H9 (cell line): Measurements from ENCODE around the gene ECI2. TPM values are rescaled to one million over a fixed set of nuclear protein-coding genes. Genes with fewer than 3 reads are reported as not detected.

Experiments
- DNase-seq: peaks from one replicate; pipeline ENCODE4 v3.0.0-alpha.2; 2017
- H2AFZ ChIP-seq: one replicate; pipeline ENCODE4 v1.6.1; 2013; ENCODE audit warnings: mild to moderate bottlenecking, low read length, control low read depth, moderate library complexity
- H2AK5ac ChIP-seq: 2 replicates; pipeline ENCODE4 v1.6.1; 2013; ENCODE audit warnings: low read length, control low read depth, mixed read lengths; ENCODE audit not compliant: insufficient read length
- H2BK120ac ChIP-seq: one replicate; pipeline ENCODE4 v1.6.1; 2013; ENCODE audit warnings: low read depth, mild to moderate bottlenecking, low read length, control low read depth, inconsistent platforms; ENCODE audit not compliant: poor library complexity, severe bottlenecking
- H2BK12ac ChIP-seq: 2 replicates; pipeline ENCODE4 v1.6.1; 2013; ENCODE audit warnings: low read length, control low read depth, mixed read lengths, low read depth; ENCODE audit not compliant: insufficient read length
- H2BK15ac ChIP-seq: 2 replicates; pipeline ENCODE4 v1.6.1; 2013; ENCODE audit warnings: low read depth, low read length, control low read depth
- H2BK20ac ChIP-seq: one replicate; pipeline ENCODE4 v1.6.1; 2013; ENCODE audit warnings: low read depth, mild to moderate bottlenecking, low read length, control low read depth, inconsistent platforms; ENCODE audit not compliant: poor library complexity, severe bottlenecking
- H2BK5ac ChIP-seq: 2 replicates; pipeline ENCODE4 v1.6.1; 2013; ENCODE audit warnings: low read length, control low read depth, mixed read lengths; ENCODE audit not compliant: insufficient read length
- H3K14ac ChIP-seq: 2 replicates; pipeline ENCODE4 v1.6.1; 2013; ENCODE audit warnings: low read length, control low read depth; ENCODE audit not compliant: insufficient read depth
- H3K18ac ChIP-seq: 2 replicates; pipeline ENCODE4 v1.6.1; 2013; ENCODE audit warnings: low read depth, mild to moderate bottlenecking, mixed read lengths, low read length, control low read depth; ENCODE audit not compliant: insufficient read length
- H3K23ac ChIP-seq: 2 replicates; pipeline ENCODE4 v1.6.1; 2013; ENCODE audit warnings: low read length, control low read depth, mixed read lengths, low read depth; ENCODE audit not compliant: insufficient read length
- H3K23me2 ChIP-seq: 2 replicates; pipeline ENCODE4 v1.6.1; 2013; ENCODE audit warnings: low read depth, mild to moderate bottlenecking, mixed read lengths, low read length, control low read depth; ENCODE audit not compliant: insufficient read length, poor library complexity, severe bottlenecking
- H3K27ac ChIP-seq: 2 replicates; pipeline ENCODE4 v1.5.1; 2013; ENCODE audit warnings: low read length, control low read depth, mixed read lengths, low read depth; ENCODE audit not compliant: insufficient read length
- H3K27me3 ChIP-seq: 2 replicates; pipeline ENCODE4 v1.6.1; 2013; ENCODE audit warnings: low read length, control low read depth, inconsistent platforms; ENCODE audit not compliant: insufficient read depth
- H3K4ac ChIP-seq: 2 replicates; pipeline ENCODE4 v1.6.1; 2013; ENCODE audit warnings: low read depth, mild to moderate bottlenecking, control low read depth, inconsistent platforms, low read length, moderate library complexity
- H3K4me1 ChIP-seq: 2 replicates; pipeline ENCODE4 v1.6.1; 2013; ENCODE audit warnings: low read length, control low read depth, inconsistent platforms; ENCODE audit not compliant: insufficient read depth
- H3K4me2 ChIP-seq: 2 replicates; pipeline ENCODE4 v1.6.1; 2013; ENCODE audit warnings: low read length, control low read depth, mixed read lengths; ENCODE audit not compliant: insufficient read length, insufficient read depth
- H3K56ac ChIP-seq: 2 replicates; pipeline ENCODE4 v1.6.1; 2013; ENCODE audit warnings: low read depth, mild to moderate bottlenecking, mixed read lengths, low read length, control low read depth; ENCODE audit not compliant: insufficient read length
- H3K79me1 ChIP-seq: 2 replicates; pipeline ENCODE4 v1.6.1; 2013; ENCODE audit warnings: low read depth, mild to moderate bottlenecking, moderate library complexity, low read length, control low read depth, inconsistent platforms; ENCODE audit not compliant: insufficient read depth, poor library complexity, severe bottlenecking
- H3K79me2 ChIP-seq: 2 replicates; pipeline ENCODE4 v1.6.1; 2013; ENCODE audit warnings: low read length, control low read depth, inconsistent platforms; ENCODE audit not compliant: insufficient read depth
- H3K9ac ChIP-seq: 2 replicates; pipeline ENCODE4 v1.6.1; 2013; ENCODE audit warnings: low read length, control low read depth, mixed read lengths; ENCODE audit not compliant: insufficient read length; ENCODE audit errors: extremely low read depth
- H3K9me3 ChIP-seq: one replicate; pipeline ENCODE4 v1.6.1; 2013; ENCODE audit warnings: low read depth, low read length, inconsistent platforms; ENCODE audit not compliant: control insufficient read depth
- H3T11ph ChIP-seq: one replicate; pipeline ENCODE4 v1.6.1; 2013; ENCODE audit warnings: mild to moderate bottlenecking, low read length, control low read depth, inconsistent platforms
- H4K20me1 ChIP-seq: one replicate; pipeline ENCODE4 v1.6.1; 2013; ENCODE audit not compliant: control insufficient read depth, insufficient read length, insufficient read depth
- H4K5ac ChIP-seq: 2 replicates; pipeline ENCODE4 v1.6.1; 2013; ENCODE audit warnings: low read depth, mild to moderate bottlenecking, mixed read lengths, low read length, control low read depth; ENCODE audit not compliant: insufficient read length
- H4K8ac ChIP-seq: replicated peaks from 2 replicates; pipeline ENCODE4 v1.6.1; 2013; ENCODE audit warnings: low read length, control low read depth, mixed read lengths, low read depth; ENCODE audit not compliant: insufficient read length
- H4K91ac ChIP-seq: 2 replicates; pipeline ENCODE4 v1.6.1; 2013; ENCODE audit warnings: low read depth, mild to moderate bottlenecking, moderate library complexity, mixed read lengths, low read length, control low read depth; ENCODE audit not compliant: insufficient read length
- H3K27ac Mint-ChIP-seq, 3 experiments: 2 replicates in 2 of 3; 3 replicates in 1 of 3; pipeline ENCODE4 v1.8.0; 2020 to 2021; ENCODE audit warnings: mixed read lengths in 3 of 3, mild to moderate bottlenecking in 1 of 3, moderate library complexity in 1 of 3
- H3K27me3 Mint-ChIP-seq: 2 replicates; pipeline ENCODE4 v1.8.0; 2021; ENCODE audit warnings: low read depth, mild to moderate bottlenecking, moderate library complexity, mixed read lengths
- H3K36me3 Mint-ChIP-seq, 3 experiments: 2 replicates in 2 of 3; 3 replicates in 1 of 3; pipeline ENCODE4 v1.8.0; 2020 to 2021; ENCODE audit warnings: low read depth in 3 of 3, mixed read lengths in 3 of 3; ENCODE audit not compliant: insufficient read depth in 1 of 3
- H3K4me1 Mint-ChIP-seq, 2 experiments: 2 replicates each; pipeline ENCODE4 v1.8.0; 2020; ENCODE audit warnings: mixed read lengths in 2 of 2
- H3K4me3 Mint-ChIP-seq, 2 experiments: 2 replicates in 1 of 2; 3 replicates in 1 of 2; pipeline ENCODE4 v1.8.0; 2020 to 2021; ENCODE audit warnings: mild to moderate bottlenecking in 2 of 2, mixed read lengths in 2 of 2, moderate library complexity in 1 of 2
- H3K9me3 Mint-ChIP-seq, 2 experiments: 2 replicates in 1 of 2; 3 replicates in 1 of 2; pipeline ENCODE4 v1.8.0; 2020; ENCODE audit warnings: mild to moderate bottlenecking in 2 of 2, mixed read lengths in 2 of 2, moderate library complexity in 1 of 2
- WGBS: extraction: QIAGEN DNeasy Blood & Tissue Kit; methylation state at CpG from one replicate; pipeline ENCODE4 v1.1.7; 2013; ENCODE audit warnings: missing lambda C conversion rate, low lambda C conversion rate, mixed read lengths; ENCODE audit not compliant: insufficient read length; ENCODE audit errors: extremely low coverage; 5-methylcytosine and 5-hydroxymethylcytosine counted together
- total RNA-seq: library from RNA; stranded (reverse); gene quantifications from 2 replicates; pipeline ENCODE4 v1.2.1, GENCODE V29; 2021
- TF ChIP-seq, protein P1 (sequence below): fragments of 200-600 bp; sonication (generic); conservative IDR thresholded peaks from 3 replicates; pipeline ENCODE4 v1.8.0; 2021; ENCODE audit warnings: antibody characterized with exemption, mild to moderate bottlenecking

ECI2 gene
- total RNA-seq, 1 experiment from 2014 or later, result 67.5 TPM

DNA sequence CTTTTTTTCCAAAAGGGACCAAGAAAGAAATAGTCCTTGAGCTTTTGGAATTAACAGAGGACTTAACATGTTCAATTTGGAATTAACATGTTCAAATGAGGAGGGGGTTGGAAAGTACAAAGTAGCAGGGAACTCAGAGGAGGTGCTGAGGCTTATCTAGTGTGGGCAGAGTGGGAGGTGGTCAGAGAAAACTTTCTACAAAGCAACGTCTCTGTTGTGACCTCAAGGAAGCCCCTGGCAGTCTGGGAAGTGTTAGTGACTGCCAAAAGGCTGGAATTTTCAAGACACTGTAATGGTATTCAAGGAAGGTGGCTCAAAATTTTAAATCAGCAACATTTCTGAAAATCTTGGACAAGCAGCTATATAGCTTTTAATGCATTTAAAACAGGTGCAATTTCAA, 7.3 kb downstream of the ECI2 start:
- H4K8ac ChIP-seq, result no peak overlapping the region
- no peak overlapping the region for H2BK20ac ChIP-seq
- TF ChIP-seq, protein P1, sequence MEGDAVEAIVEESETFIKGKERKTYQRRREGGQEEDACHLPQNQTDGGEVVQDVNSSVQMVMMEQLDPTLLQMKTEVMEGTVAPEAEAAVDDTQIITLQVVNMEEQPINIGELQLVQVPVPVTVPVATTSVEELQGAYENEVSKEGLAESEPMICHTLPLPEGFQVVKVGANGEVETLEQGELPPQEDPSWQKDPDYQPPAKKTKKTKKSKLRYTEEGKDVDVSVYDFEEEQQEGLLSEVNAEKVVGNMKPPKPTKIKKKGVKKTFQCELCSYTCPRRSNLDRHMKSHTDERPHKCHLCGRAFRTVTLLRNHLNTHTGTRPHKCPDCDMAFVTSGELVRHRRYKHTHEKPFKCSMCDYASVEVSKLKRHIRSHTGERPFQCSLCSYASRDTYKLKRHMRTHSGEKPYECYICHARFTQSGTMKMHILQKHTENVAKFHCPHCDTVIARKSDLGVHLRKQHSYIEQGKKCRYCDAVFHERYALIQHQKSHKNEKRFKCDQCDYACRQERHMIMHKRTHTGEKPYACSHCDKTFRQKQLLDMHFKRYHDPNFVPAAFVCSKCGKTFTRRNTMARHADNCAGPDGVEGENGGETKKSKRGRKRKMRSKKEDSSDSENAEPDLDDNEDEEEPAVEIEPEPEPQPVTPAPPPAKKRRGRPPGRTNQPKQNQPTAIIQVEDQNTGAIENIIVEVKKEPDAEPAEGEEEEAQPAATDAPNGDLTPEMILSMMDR, result no peak
- H3T11ph ChIP-seq, result no peak overlapping the region
- no peak overlapping the region for H3K56ac ChIP-seq
- no peaks in the 10 kb centered on the region for H3K79me2 ChIP-seq
- no peak overlapping the region for H4K5ac ChIP-seq
- no peak overlapping the region for H2AK5ac ChIP-seq
- H3K79me1 ChIP-seq, result no peaks in the 10 kb centered on the region
- H3K27ac ChIP-seq, result no peak overlapping the region
- H3K4me1 Mint-ChIP-seq, result peaks cover 2% of the 10 kb centered on the region in 2 experiments
- no peaks in the 10 kb centered on the region for H3K23me2 ChIP-seq
- no peak overlapping the region for H3K27ac Mint-ChIP-seq
- H3K36me3 Mint-ChIP-seq, result peaks cover 52 to 77% (median 76%) of the 10 kb centered on the region in 3 experiments
- no peaks in the 10 kb centered on the region for H4K20me1 ChIP-seq
- H3K9ac ChIP-seq, result no peak overlapping the region
- no peak overlapping the region for H2AFZ ChIP-seq
- peaks cover 10% of the 10 kb centered on the region for H3K9me3 ChIP-seq
- no peaks in the 10 kb centered on the region for H3K4me1 ChIP-seq
- no peak overlapping the region for H3K18ac ChIP-seq
- H3K4me3 Mint-ChIP-seq, result no peak overlapping the region
- no peak overlapping the region for H2BK15ac ChIP-seq
- no peak overlapping the region for H2BK12ac ChIP-seq
- no peak overlapping the region for H2BK5ac ChIP-seq
- no peak overlapping the region for H2BK120ac ChIP-seq
- H3K14ac ChIP-seq, result no peak overlapping the region
- no peak overlapping the region for H3K4me2 ChIP-seq
- no peak overlapping the region for H3K4ac ChIP-seq
- no CpG with 5 or more reads among the region's 1 CpG for WGBS
- no peaks in the 10 kb centered on the region for H3K27me3 ChIP-seq
- H4K91ac ChIP-seq, result no peak overlapping the region
- H3K9me3 Mint-ChIP-seq, result peaks cover 14 to 16% of the 10 kb centered on the region in 2 experiments
- H3K27me3 Mint-ChIP-seq, result no peaks in the 10 kb centered on the region
- H3K23ac ChIP-seq, result no peak overlapping the region
- no peak for DNase-seq
